Measurements from ENCODE around the gene SKIDA1. TPM values are rescaled to one million over a fixed set of nuclear protein-coding genes. Genes with fewer than 3 reads are reported as not detected.
A peak's percentile ranks its signal among the peaks of the same experiment; 100 is the strongest.

Gene SKIDA1
- total RNA-seq, 6 donors from 2014 or later, result under 0.01 to 1.6 (median 0.86) TPM

DNA sequence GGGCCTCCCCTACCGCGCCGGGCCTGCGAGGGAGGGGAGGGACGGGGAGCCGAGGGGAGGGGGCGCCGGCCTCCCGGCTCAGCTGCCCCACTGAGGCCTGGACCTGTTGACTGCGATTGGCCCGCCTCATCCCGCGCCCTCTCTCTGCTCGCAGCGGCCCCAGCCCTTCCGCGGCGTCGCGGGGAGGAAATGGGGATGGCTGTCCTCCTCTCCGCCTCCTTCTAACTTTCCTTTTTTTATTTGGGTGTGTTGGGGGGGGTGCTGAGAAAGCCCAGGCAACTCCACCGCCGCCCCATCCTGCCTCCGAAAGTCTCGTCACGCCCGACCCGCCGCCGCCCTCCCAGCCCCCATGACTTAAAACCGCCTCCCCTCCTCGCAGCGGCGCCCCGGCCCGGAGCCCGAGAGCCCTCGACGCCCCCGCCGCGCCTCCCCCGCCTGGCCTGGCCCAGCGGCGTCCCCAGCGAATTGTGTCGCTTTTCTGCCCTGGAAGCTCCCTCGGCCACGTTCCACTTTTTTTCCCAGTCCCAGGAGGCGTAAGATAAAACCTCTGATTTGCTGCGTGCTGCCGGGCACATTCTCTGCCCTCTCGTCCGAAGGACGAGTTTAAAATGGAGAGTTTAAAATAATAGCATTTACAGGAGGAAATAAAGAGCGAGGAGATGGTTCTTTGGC is 842 bp upstream of the SKIDA1 start:
- peak in 1 of 2 donors; percentile 47 for TF ChIP-seq POLR2AphosphoS5 (IDR thresholded peaks at IDR 0.05)
- TF ChIP-seq, protein P1, sequence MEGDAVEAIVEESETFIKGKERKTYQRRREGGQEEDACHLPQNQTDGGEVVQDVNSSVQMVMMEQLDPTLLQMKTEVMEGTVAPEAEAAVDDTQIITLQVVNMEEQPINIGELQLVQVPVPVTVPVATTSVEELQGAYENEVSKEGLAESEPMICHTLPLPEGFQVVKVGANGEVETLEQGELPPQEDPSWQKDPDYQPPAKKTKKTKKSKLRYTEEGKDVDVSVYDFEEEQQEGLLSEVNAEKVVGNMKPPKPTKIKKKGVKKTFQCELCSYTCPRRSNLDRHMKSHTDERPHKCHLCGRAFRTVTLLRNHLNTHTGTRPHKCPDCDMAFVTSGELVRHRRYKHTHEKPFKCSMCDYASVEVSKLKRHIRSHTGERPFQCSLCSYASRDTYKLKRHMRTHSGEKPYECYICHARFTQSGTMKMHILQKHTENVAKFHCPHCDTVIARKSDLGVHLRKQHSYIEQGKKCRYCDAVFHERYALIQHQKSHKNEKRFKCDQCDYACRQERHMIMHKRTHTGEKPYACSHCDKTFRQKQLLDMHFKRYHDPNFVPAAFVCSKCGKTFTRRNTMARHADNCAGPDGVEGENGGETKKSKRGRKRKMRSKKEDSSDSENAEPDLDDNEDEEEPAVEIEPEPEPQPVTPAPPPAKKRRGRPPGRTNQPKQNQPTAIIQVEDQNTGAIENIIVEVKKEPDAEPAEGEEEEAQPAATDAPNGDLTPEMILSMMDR (IDR thresholded peaks at IDR 0.05), result no peak
- no peak for TF ChIP-seq EP300 (IDR thresholded peaks at IDR 0.05)
- peak in 2 of 4 donors; percentile 37 to 38 for TF ChIP-seq POLR2A (IDR thresholded peaks at IDR 0.05)
- H3K27ac ChIP-seq, result peak overlapping the region; percentile 97 to 99 (median 98)
- DNase-seq (peak; percentile 66 to 96), ATAC-seq (ENCODE audit: low FRiP score in 2 of 2) (peak; percentile 80 to 87)
- H3K9me3 ChIP-seq, result no peaks in the 10 kb centered on the region
- no peaks in the 10 kb centered on the region for H3K27me3 ChIP-seq
- peak overlapping the region; percentile 50 to 79 (median 63) for H3K4me3 ChIP-seq
- H3K36me3 ChIP-seq, result no peaks in the 10 kb centered on the region
- WGBS, 2 donors, result 0 to 2% methylated on average over 13 to 20 of the region's 56 CpGs
- H3K4me1 ChIP-seq, result peaks cover 0 to 8% (median 4%) of the 10 kb centered on the region in 4 donors

DNA sequence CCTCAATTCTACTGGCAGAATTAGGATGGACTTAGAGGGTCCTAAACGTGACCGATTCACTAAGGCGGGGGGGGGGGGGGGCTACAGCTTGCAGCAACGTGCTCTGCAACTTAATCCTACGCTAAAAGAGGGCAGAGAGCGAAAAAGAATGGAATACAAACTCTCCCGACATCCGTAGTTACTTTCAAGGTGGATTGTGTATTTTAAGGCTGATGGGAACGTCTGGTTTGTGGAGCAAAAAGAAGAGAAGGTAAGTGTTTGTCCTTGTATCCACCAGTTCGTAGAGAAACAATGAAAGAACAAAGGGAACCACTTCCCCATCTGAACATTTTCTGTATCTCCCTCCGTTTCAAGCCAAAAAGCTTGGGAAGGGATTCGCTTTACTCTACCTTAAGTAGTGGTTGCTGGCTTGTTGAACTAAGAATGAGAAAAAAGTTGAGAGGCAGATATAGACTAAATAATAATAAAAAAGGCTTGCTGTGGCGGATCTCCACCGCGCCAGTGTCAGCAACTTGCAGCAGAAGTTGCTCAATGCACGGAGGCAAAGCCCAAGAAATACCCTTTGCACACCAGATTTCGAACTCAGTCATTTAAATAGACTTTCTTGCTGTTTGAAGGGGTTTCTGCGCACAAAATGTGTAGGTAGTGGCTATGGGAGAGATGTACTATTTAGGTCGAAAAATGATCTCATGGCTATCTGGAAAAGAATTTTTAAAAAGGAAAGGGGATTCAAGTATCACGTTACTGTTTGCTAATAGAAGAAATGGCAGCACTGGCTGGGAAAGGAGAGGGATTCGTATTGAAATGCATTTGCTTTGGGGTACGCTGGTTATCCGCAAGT is 736 bp downstream of the SKIDA1 start:
- ATAC-seq (ENCODE audit: low FRiP score in 2 of 2), result no peak
- TF ChIP-seq POLR2AphosphoS5 (IDR thresholded peaks at IDR 0.05) (no peak), EP300 (IDR thresholded peaks at IDR 0.05) (no peak), POLR2A (IDR thresholded peaks at IDR 0.05) (no peak)
- TF ChIP-seq, protein P1 (IDR thresholded peaks at IDR 0.05), result no peak

DNA sequence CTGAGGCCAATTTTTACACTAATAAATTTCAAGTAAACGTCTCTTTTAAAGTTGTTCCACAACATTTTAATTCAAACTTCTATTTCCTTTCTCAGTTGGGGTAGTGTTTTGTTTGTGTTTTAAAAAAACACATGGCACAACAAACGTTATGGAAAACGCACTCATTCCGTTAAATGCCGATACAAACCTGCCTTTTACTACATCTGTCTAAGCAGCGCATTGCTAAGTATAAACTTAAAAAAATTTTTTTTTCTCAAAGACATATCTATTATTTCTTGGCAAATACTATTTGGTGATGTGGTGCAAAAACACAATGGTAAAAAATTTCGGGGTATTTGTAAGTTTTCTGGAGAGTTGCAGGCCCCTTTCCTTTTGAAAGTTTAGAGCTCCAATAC is 1.4 kb downstream of the SKIDA1 start:
- Histone ChIP-seq H3K4me3 (peak overlapping the region in 3 of 4 donors; percentile 55 to 79 (median 71)), H3K27me3 (peaks cover 0 to 4% (median 1%) of the 10 kb centered on the region in 4 donors), H3K9me3 (no peaks in the 10 kb centered on the region), H3K4me1 (peaks cover 7 to 24% (median 12%) of the 10 kb centered on the region in 4 donors), H3K36me3 (no peaks in the 10 kb centered on the region), H3K27ac (peak overlapping the region in 3 of 4 donors; percentile 97 to 99 (median 98))
- DNase-seq (no peak), ATAC-seq (ENCODE audit: low FRiP score in 2 of 2) (no peak)
- 54 to 58% methylated on average over 7 of the region's 7 CpGs for WGBS, 2 donors
- TF ChIP-seq EP300 (IDR thresholded peaks at IDR 0.05) (no peak), POLR2AphosphoS5 (IDR thresholded peaks at IDR 0.05) (no peak), POLR2A (IDR thresholded peaks at IDR 0.05) (no peak)
- TF ChIP-seq, protein P1 (IDR thresholded peaks at IDR 0.05), result no peak

More for the DNA sequence above, 736 bp downstream of the SKIDA1 start:
- H3K36me3 ChIP-seq, result no peaks in the 10 kb centered on the region
- no peaks in the 10 kb centered on the region for H3K9me3 ChIP-seq
- 12 to 24% methylated on average over 23 of the region's 23 CpGs for WGBS, 2 donors
- DNase-seq, result no peak
- H3K27me3 ChIP-seq, result no peaks in the 10 kb centered on the region
- peak overlapping the region; percentile 50 to 79 (median 63) for H3K4me3 ChIP-seq
- H3K4me1 ChIP-seq, result peaks cover 2 to 18% (median 6%) of the 10 kb centered on the region in 4 donors
- peak overlapping the region; percentile 97 to 99 (median 98) for H3K27ac ChIP-seq

DNA sequence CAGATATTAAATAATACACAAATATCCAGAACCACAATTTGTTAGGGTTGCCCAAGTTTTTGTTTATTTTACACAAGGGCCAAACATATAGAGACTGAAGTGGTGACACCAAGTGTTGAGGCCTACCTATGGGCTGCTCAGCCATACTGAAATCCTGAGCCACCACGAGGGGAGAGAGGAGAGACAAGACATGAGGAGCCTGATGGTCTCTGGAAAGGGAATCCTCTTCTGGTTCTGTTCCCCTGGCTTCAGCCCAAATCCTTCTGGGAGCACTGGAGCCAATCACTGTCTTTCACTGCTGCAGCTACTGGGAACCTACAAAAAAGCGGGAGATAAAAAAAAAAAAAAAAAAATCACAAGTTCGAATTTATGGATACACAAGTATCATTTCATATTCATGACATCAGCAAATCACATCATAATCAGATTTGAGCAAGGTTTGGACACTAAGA is 1.9 kb downstream of the SKIDA1 start:
- no peaks in the 10 kb centered on the region for H3K9me3 ChIP-seq
- peaks cover 7 to 27% (median 14%) of the 10 kb centered on the region in 4 donors for H3K4me1 ChIP-seq
- H3K36me3 ChIP-seq, result no peaks in the 10 kb centered on the region
- H3K4me3 ChIP-seq, result no peak overlapping the region
- ATAC-seq (ENCODE audit: low FRiP score in 2 of 2) (no peak), DNase-seq (no peak)
- 58 to 63% methylated on average over 3 of the region's 3 CpGs for WGBS, 2 donors
- TF ChIP-seq EP300 (IDR thresholded peaks at IDR 0.05) (no peak), POLR2AphosphoS5 (IDR thresholded peaks at IDR 0.05) (no peak), POLR2A (IDR thresholded peaks at IDR 0.05) (no peak)
- TF ChIP-seq, protein P1 (IDR thresholded peaks at IDR 0.05), result no peak
- peaks cover 0 to 8% (median 2%) of the 10 kb centered on the region in 4 donors for H3K27me3 ChIP-seq
- no peak overlapping the region for H3K27ac ChIP-seq
